HT-29 (cell line): ENCODE data around the gene ZNF747. TPM values are rescaled to one million over a fixed set of nuclear protein-coding genes. Genes with fewer than 3 reads are reported as not detected.

Source experiments
- small RNA-seq: library from RNA; depleted of rRNA; stranded (forward); fragments of <200 nt; gene quantifications from one replicate; pipeline ENCODE3, GENCODE V24; 2014
- total RNA-seq: library from RNA; depleted of rRNA; stranded (reverse); fragments of >200 nt; shearing (Covaris generic); gene quantifications from 2 replicates; pipeline ENCODE4 v1.2.3, GENCODE V29; 2014; rRNA removed

Gene ZNF747
- total RNA-seq, 1 experiment from 2014 or later, result 8.8 TPM

Small RNAs within 50 kb of the gene (small RNA-seq; reads per million reads assigned to genes)
- gene MIR4518 (not detected), gene RNU7-61P (not detected)

Other genes starting within 250 kb of the ZNF747 start
- gene CD2BP2, start 179.6 kb downstream of the ZNF747 start, total RNA-seq, result 42.8 and 49.4 TPM in 2 replicates
- 63.3 and 66.5 TPM in 2 replicates for gene TBC1D10B, start 164.4 kb downstream of the ZNF747 start, total RNA-seq
- gene MYL11, start 160.1 kb downstream of the ZNF747 start, total RNA-seq, result 1.0 TPM in 1 of 2 replicates, not detected in the other
- 0.16 TPM in 1 of 2 replicates, not detected in the other for gene SEPTIN1, start 152.3 kb downstream of the ZNF747 start, total RNA-seq
- 19.0 and 20.3 TPM in 2 replicates for gene ZNF48, start 139.4 kb downstream of the ZNF747 start, total RNA-seq
- gene ZNF771, start 127.3 kb downstream of the ZNF747 start, total RNA-seq, result 12.6 and 17.7 TPM in 2 replicates
- 107 and 111 TPM in 2 replicates for gene DCTPP1, start 104.8 kb downstream of the ZNF747 start, total RNA-seq
- 11.0 and 12.4 TPM in 2 replicates for gene SEPHS2, start 89.0 kb downstream of the ZNF747 start, total RNA-seq
- gene ITGAL, start 62.1 kb downstream of the ZNF747 start, total RNA-seq, result not detected in 2 replicates
- 47.1 and 47.9 TPM in 2 replicates for gene ZNF768, start 8.3 kb downstream of the ZNF747 start, total RNA-seq
- 8.3 and 9.9 TPM in 2 replicates for gene ZNF764, start 23.5 kb upstream of the ZNF747 start, total RNA-seq
- gene ZNF688, start 36.9 kb upstream of the ZNF747 start, total RNA-seq, result 5.7 and 7.5 TPM in 2 replicates
- 7.7 and 12.2 TPM in 2 replicates for gene ZNF785, start 50.8 kb upstream of the ZNF747 start, total RNA-seq
- gene ZNF689, start 75.5 kb upstream of the ZNF747 start, total RNA-seq, result 4.9 and 7.7 TPM in 2 replicates
- 20.8 and 22.9 TPM in 2 replicates for gene PRR14, start 116.1 kb upstream of the ZNF747 start, total RNA-seq
- 33.6 and 38.0 TPM in 2 replicates for gene FBRS, start 123.6 kb upstream of the ZNF747 start, total RNA-seq
- 33.2 and 46.2 TPM in 2 replicates for gene SRCAP, start 164.3 kb upstream of the ZNF747 start, total RNA-seq
- 58.3 and 69.5 TPM in 2 replicates for gene PHKG2, start 213.6 kb upstream of the ZNF747 start, total RNA-seq
- 13.5 and 23.4 TPM in 2 replicates for gene CFAP119, start 227.2 kb upstream of the ZNF747 start, total RNA-seq
- 99.7 and 109 TPM in 2 replicates for gene RNF40, start 227.5 kb upstream of the ZNF747 start, total RNA-seq